Skeletal muscle cell (primary cell): ENCODE measurements around the gene WNK3.
"Not testable (repeated sequence)": the region's sequence is repeated elsewhere in the genome, so short reads cannot be mapped to it uniquely, and the experiment has no call there.

Source experiments
- DNase-seq: peaks from one replicate; pipeline ENCODE4 v3.0.0-alpha.2; 2010; ENCODE audit warnings: low read depth
- H3K4me3 ChIP-seq: 2 replicates; pipeline ENCODE4 v1.5.1; 2011; ENCODE audit warnings: low read depth, mild to moderate bottlenecking, control low read depth, low read length, moderate library complexity

WNK3 gene

GRCh38 chrX:54357414-54358377, at the start of gene WNK3:
Gene WNK3 (minus strand): TSS chrX:54358046.
- H3K4me3 ChIP-seq, result peak within 1 kb of the TSS; percentile 60
- peak; percentile 56 for DNase-seq

DNA sequence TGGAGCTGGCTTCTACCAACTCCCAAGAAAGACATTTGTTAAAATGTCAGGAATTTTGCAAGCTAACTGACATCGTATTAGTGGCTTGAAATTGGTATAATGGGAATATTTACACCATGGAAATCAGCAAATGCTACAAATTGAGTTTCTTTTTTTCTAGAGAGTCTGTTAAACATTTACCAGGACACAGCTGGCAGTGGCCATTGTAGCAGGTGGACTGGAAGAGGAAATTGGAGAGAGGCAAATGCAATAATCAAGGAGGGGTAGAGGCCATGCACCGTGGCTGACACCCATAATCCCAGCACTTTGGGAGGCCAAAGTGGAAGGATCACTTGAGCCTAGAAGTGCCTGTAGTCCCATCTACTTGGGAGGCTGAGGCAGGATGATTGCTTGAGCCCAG, 49.4 kb upstream of the WNK3 start:
- no peak for DNase-seq
- H3K4me3 ChIP-seq, result no peak overlapping the region

DNA sequence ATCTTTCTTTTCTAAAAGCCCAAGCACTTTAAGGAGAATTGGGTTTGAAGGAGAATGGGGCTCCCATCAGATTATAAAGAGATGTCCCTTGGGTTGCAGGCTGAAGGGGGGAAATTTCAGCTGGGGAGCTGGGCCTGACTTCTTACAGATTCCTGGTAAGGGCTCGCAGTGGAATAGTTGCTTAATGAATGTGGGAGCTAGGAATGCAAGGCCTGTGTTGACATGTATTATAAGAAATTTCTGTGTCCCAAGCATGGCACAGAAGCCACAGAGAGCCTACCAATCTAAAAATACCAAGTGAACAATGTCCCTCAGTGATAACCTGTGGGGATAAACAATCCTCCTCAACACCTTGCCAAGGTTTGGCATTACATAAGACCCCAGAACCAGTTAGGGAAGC, 39.3 kb upstream of the WNK3 start:
- no peak overlapping the region for H3K4me3 ChIP-seq
- DNase-seq, result no peak

DNA sequence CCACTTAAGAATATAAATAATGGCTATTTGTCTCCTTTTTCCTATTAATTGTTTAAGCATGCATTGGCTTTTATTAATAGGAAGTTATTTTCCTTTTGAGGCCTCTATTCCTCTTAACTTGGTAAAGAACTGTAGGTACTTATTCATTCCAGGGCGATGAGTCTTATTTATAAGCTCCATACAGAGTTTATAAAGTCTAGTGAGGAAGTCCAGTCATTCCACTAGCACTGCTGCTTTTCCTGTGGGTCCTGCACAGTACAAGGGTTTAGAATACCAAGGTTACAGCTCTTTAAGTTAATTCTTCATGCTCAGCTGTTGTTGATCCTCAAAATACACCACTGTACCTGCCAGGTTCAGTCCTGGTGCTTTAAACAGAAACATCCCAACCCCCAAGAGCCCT, 28.5 kb upstream of the WNK3 start:
- H3K4me3 ChIP-seq, result no peak overlapping the region
- no peak for DNase-seq

- H3K4me3 ChIP-seq, DNase-seq: not testable (repeated sequence)
These were observed 26.8 kb upstream of the WNK3 start for GRCh38 chrX:54384661-54385060.

DNA sequence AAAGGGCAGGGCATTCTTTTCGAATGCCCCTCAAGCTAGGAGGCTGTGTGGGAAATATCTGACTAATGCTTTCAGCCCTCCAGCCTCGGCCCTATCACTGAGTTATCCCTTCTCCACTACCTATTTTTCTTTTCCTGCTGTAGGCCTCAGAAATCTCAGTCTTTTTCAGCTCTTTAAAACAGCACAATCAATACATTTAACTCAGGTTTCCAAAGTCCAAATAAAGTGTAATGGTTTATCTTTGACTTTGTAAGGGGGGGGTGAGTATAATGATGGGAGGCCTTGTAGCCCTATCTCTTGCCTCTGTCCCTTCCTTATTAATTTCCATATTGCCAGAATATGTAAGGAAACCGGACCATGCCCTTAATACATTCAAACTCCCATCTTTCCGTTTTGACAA, 1.6 kb upstream of the WNK3 start:
- no peak for DNase-seq
- peak overlapping the region; percentile 60 for H3K4me3 ChIP-seq

DNA sequence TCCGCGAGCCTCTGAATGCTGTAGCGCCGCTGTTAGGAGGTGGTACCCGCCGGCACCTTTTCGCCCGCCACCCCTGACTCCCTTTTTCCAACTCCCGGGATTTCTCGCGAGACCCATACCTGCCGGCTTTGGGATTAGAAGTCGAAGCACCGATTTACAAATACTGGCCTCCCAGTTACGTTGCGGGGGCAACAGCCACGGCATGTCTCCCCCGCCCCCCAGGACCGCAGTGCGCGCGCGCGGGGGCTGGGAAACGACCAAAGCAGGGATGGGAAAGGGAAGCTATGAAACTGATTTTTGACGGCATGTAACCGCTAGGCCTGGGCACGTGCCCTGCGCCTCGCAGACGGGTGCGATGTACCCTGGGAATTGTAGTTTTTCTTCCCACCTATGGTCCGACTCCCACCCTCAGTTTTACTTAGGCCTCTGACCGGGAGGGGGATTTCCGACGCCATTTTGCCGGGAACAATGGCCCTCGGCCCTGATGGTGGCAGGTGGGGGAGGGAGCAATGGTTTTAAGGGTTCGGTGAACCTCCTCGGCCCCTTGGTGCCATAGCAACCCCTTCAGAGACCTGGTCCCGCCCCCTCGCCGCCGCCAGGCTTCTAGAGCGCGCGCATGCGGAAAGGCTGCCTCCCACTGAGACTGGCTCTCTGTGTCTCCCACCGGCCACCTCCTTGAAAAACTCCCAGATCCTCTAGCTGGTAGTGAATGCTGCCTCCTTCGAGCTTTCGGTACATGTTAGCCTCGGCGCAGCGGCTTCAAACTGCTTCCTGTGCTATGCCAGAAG, 772 bp upstream of the WNK3 start:
- peak; percentile 36 for DNase-seq
- H3K4me3 ChIP-seq, result peak overlapping the region; percentile 60

DNA sequence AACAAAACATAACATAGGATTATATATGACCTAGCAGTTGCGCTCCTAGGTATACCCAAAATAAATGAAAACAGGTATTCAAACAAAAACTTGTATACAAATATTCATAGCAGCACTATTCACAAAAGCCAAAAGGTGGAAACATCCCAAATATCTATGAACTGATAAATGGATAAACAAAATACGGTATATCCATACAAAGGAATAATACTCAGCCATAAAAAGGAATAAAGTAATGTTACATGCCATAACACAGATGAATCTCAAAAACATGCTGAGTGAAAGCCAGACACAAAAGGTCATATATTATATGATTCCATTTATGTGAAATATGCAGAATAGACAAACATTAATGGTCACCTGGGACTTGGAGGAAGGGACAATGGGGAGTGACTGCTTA, 5.2 kb downstream of the WNK3 start:
- no peak for DNase-seq
- no peak overlapping the region for H3K4me3 ChIP-seq

DNA sequence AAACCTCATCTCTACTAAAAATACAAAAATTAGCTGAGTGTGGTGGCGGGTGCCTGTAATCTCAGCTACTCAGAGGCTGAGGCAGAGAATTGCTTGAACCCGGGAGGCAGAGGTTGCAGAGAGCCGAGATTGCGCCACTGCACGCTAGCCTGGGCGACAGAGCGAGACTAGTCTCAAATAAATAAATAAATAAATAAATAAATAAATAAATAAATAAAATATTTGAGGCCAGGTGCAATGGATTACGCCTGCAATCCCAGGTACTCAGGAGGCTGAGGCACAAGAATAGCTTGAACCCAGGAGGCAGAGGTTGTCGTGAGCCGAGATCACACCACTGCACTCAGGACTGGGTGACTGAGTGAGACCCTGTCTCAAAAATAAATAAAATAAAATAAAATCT, 20.5 kb downstream of the WNK3 start:
- H3K4me3 ChIP-seq, DNase-seq: not testable (repeated sequence)

DNA sequence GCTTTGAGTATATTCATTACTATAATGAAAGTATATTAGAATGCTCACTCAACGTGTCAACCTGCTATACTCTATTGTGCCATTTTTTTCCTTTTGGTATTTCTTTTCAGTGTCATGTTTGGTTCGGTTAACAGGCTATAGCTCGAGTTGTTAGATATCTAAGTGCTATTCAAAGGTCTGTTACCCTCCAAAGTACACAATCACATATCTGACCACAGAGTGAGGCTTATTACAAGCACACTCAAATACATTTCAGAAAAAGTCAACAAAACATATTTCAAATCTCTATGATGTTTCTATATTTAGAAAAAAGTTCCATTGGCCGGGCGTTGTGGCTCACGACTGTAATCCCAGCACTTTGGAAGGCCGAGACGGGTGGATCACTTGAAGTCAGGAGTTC, 32.8 kb downstream of the WNK3 start:
- no peak overlapping the region for H3K4me3 ChIP-seq
- DNase-seq, result no peak

GRCh38 chrX:54320067-54320466, 37.8 kb downstream of the WNK3 start:
- no peak overlapping the region for H3K4me3 ChIP-seq
- DNase-seq, result no peak

- no peak for DNase-seq
These were observed 51.5 kb downstream of the WNK3 start for GRCh38 chrX:54306379-54306778.

DNA sequence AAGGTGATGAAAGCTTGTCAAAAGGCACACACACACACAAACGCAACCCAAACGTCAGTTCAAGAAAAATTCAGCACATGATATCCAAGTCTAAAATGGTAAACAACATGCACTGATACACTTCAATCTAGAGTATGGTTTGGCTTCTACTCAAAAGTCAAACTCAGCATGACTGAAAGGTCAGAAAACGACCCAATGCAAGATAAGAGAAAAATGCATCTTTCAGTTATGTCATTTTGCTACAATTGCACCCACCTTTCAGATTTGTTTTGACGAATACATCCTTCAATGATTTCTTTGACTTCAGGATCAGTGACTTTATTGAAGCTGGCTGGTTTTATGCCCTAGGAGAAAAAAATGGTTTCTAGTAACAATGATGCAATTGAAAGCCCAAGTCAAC, 56.3 kb downstream of the WNK3 start:
- H3K4me3 ChIP-seq, result no peak overlapping the region
- no peak for DNase-seq

More at GRCh38 chrX:54306379-54306778, 51.5 kb downstream of the WNK3 start:
- H3K4me3 ChIP-seq, result no peak overlapping the region

DNA sequence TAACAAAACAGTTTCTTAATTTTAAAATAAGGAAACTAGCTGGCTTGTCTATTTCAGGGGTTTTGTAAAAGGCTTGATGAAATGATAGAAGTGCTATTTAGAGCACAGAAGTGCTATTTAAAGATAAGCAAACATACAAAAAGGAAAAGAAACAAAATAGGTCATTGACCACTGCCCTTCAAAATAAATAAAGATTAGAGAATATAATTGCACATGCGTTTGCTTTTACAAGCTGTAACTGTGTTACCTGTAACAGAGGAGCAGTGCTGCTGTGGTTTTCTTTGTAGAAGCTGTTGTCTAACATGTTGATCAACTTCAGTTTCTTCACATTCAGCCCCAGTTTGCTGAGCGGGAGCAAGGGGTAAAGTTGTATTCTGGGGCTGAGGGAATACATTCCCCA, 63.5 kb downstream of the WNK3 start:
- no peak for DNase-seq
- H3K4me3 ChIP-seq, result no peak overlapping the region

DNA sequence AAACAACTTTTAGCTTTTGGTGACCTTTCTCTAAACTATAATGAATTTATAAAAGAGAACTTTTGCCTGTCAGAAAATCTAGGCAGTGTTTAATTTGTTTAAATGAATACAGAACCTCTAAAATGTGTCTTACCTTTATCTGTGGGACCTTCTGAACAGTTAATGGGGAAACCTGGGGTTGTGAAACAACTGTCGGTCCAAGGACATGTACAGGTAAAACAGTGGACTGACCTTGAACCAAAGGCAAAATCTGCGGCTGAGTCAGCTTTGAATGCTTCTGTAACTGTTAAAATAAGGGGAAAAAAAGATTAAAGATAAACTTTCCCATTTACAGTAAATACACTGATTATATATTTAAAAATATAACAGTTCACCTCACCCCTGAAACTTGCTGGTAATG, 65.1 kb downstream of the WNK3 start:
- no peak for DNase-seq
- no peak overlapping the region for H3K4me3 ChIP-seq

- DNase-seq, result no peak
- no peak overlapping the region for H3K4me3 ChIP-seq
These were observed 66.1 kb downstream of the WNK3 start for GRCh38 chrX:54291758-54292157.

GRCh38 chrX:54288968-54289367, 68.9 kb downstream of the WNK3 start:
- no peak overlapping the region for H3K4me3 ChIP-seq
- DNase-seq, result no peak

DNA sequence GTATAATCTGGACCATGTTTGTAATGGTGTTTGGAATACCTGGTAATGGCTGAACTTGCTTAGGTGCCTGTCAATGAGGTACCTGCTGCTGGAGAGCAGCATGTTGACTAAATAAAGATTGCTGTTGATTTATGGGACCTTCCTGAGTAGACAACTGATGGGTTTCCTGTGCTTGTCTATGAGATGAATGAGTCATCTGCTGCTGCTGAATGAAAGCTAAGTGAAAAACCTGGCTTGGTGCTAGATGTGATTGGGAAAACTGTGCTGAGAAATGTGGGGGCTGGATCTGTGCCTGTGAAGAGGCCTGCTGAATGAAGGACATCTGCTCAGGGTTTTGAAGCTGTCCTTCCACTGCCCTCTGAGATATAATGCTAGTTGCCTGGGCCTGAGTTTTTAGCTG, 69.6 kb downstream of the WNK3 start:
- DNase-seq, result peak; percentile 11
- H3K4me3 ChIP-seq, result no peak overlapping the region

DNA sequence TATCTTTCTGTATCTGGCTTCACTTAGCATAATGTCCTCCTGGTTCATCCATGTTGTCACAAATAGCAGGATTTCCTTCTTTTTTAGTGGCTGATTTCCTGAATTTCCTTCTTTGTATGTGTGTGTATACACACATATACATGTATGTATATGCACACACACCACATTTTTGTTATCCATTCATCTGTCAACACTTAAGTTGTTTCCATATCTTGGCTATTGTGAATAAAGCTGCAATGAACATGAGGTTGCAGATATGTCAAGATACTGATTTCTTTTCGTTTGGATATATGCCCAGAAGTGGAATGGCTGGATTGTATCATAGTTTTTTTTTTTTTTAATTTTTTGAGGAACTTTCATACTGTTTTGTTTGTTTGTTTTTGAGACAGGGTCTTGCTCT, 76.2 kb downstream of the WNK3 start:
- no peak overlapping the region for H3K4me3 ChIP-seq
- no peak for DNase-seq

DNA sequence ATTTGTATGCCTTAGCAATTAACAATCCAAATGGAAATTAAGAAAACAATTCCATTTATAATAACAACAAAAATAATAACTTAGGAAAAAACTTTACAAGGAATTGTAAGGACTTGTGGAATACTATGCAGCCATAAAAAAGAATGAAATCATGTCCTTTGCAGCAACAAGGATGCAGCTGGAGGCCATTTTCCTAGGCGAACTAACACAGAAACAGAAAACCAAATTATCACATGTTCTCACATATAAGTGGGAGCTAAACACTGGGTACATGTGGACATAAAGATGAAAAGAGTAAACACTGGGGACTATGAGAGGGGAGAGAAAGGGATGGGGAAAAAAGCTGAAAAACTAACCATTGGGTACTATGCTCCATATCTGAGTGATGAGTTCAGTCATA, 77.4 kb downstream of the WNK3 start:
- DNase-seq, result no peak
- H3K4me3 ChIP-seq, result no peak overlapping the region

DNA sequence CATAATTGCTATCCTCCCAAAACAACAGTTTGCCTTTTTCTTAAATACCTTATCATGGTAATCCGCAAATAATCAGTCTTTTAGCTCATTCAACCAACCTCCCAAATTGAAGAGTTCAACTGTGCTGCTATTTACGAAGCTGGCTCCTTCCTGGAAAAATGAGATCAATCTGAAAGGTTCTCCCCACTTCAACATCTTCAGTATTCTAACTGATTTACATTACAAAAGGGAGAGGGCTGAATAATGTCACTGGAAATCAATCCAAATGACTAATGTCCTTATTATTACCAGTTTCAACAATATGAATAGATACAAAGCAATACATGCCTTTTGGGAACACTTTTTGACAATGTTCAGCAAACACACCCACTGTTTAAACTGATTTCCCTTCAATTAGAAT, 86.2 kb downstream of the WNK3 start:
- DNase-seq, result no peak

More for the DNA sequence above, 86.2 kb downstream of the WNK3 start:
- no peak overlapping the region for H3K4me3 ChIP-seq
